22Rv1 (cell line): ENCODE data around the gene DNMT3B.

ENCODE experiments used
- H3K27ac ChIP-seq: fragments of 450-650 bp; 2 replicates; pipeline ENCODE4 v1.5.1; 2017
- ZFX ChIP-seq: fragments of 450-650 bp; IDR thresholded peaks from 2 replicates; pipeline ENCODE4 v1.6.1; 2017; ENCODE audit warnings: antibody characterized with exemption, borderline replicate concordance
- TF ChIP-seq, protein P1 (sequence below): fragments of 450-650 bp; IDR thresholded peaks from 2 replicates; pipeline ENCODE4 v1.5.1; 2017; ENCODE audit warnings: mild to moderate bottlenecking

DNMT3B gene

DNA sequence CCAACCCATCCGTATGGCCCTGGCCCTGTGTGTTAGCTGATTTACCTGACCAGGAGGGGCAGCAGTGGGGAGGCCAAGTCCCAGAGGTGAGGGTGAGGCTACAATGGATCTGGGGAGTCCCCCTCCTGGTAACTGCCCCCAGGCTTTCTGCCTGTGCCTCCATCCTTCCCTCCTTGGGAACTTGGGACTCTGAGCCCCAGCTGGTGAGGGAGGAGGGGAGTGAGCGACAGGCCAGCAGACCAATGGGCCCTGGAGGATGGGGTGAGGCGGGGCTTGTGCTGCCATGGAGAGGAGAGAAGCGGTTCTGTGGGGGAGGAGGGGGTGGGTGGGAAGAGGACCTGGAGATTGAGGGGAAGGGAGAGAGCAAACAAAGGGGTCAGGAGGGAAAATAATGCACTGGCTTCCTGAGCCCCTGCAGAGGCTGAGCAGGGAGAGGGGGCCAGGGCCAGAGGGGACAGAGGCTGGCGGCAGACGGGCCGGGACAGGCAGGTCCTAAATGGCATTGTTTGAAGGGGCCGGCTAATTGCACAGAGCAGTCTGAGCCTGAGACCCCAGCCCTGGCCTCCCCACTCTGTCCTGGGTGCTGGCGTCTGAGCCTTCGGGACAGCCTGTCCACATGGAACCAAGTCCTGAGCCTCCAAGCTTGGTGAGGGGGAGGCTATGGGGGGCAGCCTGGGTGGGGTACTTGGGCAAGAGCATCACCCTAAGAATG is 17.5 kb downstream of the DNMT3B start:
- H3K27ac ChIP-seq: no peak overlapping the region
- TF ChIP-seq, protein P1, sequence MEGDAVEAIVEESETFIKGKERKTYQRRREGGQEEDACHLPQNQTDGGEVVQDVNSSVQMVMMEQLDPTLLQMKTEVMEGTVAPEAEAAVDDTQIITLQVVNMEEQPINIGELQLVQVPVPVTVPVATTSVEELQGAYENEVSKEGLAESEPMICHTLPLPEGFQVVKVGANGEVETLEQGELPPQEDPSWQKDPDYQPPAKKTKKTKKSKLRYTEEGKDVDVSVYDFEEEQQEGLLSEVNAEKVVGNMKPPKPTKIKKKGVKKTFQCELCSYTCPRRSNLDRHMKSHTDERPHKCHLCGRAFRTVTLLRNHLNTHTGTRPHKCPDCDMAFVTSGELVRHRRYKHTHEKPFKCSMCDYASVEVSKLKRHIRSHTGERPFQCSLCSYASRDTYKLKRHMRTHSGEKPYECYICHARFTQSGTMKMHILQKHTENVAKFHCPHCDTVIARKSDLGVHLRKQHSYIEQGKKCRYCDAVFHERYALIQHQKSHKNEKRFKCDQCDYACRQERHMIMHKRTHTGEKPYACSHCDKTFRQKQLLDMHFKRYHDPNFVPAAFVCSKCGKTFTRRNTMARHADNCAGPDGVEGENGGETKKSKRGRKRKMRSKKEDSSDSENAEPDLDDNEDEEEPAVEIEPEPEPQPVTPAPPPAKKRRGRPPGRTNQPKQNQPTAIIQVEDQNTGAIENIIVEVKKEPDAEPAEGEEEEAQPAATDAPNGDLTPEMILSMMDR: no peak
- TF ChIP-seq ZFX: no peak

DNA sequence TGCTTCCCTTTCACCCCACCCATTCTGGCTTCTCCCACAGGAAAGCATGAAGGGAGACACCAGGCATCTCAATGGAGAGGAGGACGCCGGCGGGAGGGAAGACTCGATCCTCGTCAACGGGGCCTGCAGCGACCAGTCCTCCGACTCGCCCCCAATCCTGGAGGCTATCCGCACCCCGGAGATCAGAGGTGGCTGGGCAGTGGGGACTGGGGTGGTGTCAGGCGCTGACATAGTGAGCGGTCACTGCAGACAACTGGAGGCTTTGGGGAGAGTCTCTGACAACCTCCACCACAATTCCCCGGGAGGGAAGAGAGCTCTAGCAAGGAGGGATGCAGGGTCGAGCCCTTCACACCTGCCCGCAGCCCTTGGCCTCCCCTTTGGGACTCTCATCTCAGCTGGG is 18.1 kb downstream of the DNMT3B start:
- TF ChIP-seq ZFX: no peak
- TF ChIP-seq, protein P1: no peak
- H3K27ac ChIP-seq: no peak overlapping the region

DNA sequence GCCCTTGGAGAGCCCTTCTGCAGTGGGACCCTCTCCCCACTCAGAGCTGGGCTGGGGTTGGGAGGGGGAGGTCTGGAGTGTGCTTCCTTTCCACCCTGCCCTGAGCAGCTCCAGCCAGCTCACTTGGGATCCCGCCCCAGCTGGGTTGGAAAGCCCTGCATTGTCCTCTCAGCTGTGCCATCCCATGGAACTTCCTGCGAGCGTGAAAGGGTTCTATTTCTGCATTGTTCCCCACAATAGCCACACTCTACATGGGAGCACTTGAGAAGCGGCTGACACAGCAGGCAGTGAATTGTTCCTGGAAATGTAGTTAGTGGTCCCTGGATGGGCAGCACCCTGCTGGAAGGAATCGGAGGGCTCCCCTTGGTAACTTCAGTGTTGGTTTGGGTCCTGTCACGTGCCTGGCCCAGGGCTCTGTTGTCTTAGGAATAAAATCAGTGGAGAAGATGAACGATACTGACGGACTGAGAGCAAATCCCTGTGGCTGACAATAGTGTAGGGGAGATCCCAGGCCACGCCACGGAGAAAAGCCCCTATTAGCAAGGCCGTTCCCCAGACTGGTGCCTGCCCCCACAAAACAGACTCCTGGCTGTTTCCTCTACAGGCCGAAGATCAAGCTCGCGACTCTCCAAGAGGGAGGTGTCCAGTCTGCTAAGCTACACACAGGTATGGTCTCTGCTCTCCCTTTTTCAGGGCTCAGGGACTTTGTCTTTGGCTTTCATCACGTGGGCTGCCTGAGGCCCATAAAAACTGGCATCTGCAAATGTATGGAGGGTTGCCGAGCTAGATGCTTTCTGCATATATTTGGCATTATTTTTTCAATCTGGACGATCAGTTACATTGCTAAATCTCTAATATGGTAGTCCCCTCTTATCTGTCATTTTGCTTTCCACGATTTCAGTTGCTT is 18.8 kb downstream of the DNMT3B start:
- TF ChIP-seq ZFX: no peak
- TF ChIP-seq, protein P1: no peak
- no peak overlapping the region for H3K27ac ChIP-seq

DNA sequence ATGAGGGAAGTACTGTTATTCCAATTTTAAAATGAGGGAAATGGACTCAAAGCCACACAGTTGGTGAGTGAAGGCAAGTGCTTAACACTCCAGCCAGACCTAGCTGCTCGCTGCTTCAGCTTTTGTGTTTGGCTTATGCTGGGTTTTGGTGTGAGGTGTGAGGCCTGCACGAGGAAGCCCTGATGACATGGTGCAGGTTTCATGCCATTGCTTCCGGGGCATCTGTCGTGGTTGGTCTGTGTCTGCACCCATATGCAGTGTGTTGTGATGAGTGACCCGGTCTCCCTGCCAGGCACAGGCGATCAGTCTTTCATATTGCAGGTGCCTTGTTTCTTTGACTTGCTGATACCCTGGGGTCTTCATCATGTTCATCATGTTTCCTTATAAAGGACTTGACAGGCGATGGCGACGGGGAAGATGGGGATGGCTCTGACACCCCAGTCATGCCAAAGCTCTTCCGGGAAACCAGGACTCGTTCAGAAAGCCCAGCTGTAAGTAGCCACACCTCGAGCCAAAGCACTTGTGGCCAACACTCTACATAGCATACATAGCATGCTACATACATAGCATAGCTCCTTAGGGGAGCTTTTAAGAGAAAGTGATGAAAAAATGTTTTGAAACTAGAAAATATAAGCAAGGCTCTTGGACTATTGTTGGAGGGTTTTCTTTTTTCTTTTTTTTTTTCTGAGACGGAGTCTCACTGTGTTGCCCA is 22.3 kb downstream of the DNMT3B start:
- TF ChIP-seq, protein P1: no peak
- TF ChIP-seq ZFX: no peak
- H3K27ac ChIP-seq: no peak overlapping the region

DNA sequence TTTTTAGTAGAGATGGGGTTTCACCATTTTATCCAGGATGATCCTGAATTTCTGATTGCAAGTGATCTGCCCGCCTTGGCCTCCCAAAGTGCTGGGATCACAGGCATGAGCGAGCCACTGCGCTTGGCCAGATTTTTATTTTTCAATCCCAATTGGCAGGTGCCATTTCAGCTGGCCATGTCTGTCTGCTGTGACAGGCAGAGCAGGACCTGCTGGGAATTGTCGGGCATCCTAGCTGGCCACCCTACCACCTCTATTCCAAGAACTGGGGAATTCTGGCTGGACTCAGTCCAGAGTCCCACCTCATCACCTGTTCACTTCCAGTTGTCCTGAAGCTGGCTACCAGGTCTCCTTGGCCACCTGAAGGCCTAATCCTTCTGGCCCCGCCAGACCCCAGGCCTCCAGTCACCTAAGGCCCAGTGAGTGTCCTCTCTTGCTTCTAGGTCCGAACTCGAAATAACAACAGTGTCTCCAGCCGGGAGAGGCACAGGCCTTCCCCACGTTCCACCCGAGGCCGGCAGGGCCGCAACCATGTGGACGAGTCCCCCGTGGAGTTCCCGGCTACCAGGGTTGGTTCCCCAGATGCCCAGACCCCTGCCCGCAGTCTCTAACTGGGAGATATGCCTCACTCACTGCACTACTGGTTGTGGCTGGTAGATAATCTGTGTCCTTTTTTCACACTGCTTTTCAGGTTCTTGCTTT is 24.0 kb downstream of the DNMT3B start:
- no peak overlapping the region for H3K27ac ChIP-seq
- TF ChIP-seq, protein P1: no peak
- no peak for TF ChIP-seq ZFX

DNA sequence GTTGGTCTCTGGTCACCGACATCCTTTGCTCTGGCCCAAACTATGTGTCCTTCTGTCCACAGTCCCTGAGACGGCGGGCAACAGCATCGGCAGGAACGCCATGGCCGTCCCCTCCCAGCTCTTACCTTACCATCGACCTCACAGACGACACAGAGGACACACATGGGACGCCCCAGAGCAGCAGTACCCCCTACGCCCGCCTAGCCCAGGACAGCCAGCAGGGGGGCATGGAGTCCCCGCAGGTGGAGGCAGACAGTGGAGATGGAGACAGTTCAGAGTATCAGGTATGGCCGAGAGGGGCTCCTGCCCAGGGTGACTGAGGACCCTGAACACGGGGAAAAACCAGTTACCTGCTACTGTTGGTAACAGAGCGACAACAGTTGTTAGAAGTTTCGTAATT is 25.0 kb downstream of the DNMT3B start:
- no peak overlapping the region for H3K27ac ChIP-seq
- TF ChIP-seq, protein P1: no peak
- TF ChIP-seq ZFX: no peak
